ENCODE results near the gene CSRNP3. TPM values are rescaled to one million over a fixed set of nuclear protein-coding genes. Genes with fewer than 3 reads are reported as not detected.

Gene CSRNP3
- total and polyA plus RNA-seq, 10 of the 15 experiments (the other 5 are each of a cell fraction or from before 2014, with no cell fraction given), result 0.03 to 5.2 (median 0.11) TPM; not detected in 1

- ChIA-PET SMC1A (ENCODE audit: uncharacterized antibody, unreplicated experiment) (interaction anchor here (0.9 to 6.8 kb wide), 13 partner anchors 12 to 170 kb away, joined by 3 to 53 read pairs (median 4); no protein-coding TSS in a partner anchor), POLR2A (interaction anchor here (1.0 to 1.4 kb wide), 2 partner anchors 9 to 16 kb away, joined by 4 read pairs; no protein-coding TSS in a partner anchor), CTCF (interaction anchor here (0.9 to 1.6 kb wide), 3 partner anchors 8 to 126 kb away, joined by 3 to 7 read pairs (median 5); no protein-coding TSS in a partner anchor), RAD21 (ENCODE audit: unreplicated experiment) (interaction anchor here (0.7 to 2.1 kb wide), 6 partner anchors 11 to 122 kb away, joined by 3 to 7 read pairs (median 4); no protein-coding TSS in a partner anchor)
- TF ChIP-seq HDAC2 (IDR thresholded peaks at IDR 0.05) (no peak), SIN3A (IDR thresholded peaks at IDR 0.05; ENCODE audit: low read depth, low read length) (no peak), ATF7 (IDR thresholded peaks at IDR 0.05; ENCODE audit: low read depth) (no peak), CREB1 (IDR thresholded peaks at IDR 0.05; ENCODE audit: low read depth) (no peak), BMI1 (IDR thresholded peaks at IDR 0.05; ENCODE audit: borderline replicate concordance) (no peak), IRF3 (IDR thresholded peaks at IDR 0.05) (no peak), SMAD1 (IDR thresholded peaks at IDR 0.05; ENCODE audit: low read depth, partially characterized antibody) (no peak), SPI1 (IDR thresholded peaks at IDR 0.05; ENCODE audit: borderline replicate concordance, insufficient read depth, low read depth, low read length) (no peak), NKRF (conservative IDR thresholded peaks at IDR 0.05) (no peak), GATAD2B (conservative IDR thresholded peaks at IDR 0.05; ENCODE audit: low read depth) (no peak), BHLHE40 (IDR thresholded peaks at IDR 0.05; ENCODE audit: borderline replicate concordance in 1 of 2, low read depth in 2 of 2, low read length in 1 of 2) (no peak), POU2F2 (IDR thresholded peaks at IDR 0.05; ENCODE audit: borderline replicate concordance, low read depth, low read length) (no peak), YY1 (IDR thresholded peaks at IDR 0.05; ENCODE audit: low read depth, low read length) (no peak), MTA3 (IDR thresholded peaks at IDR 0.05; ENCODE audit: borderline replicate concordance, low read length) (no peak), ETV6 (conservative IDR thresholded peaks at IDR 0.05 in 1 of 2, IDR thresholded peaks at IDR 0.05 in 1 of 2; ENCODE audit: borderline replicate concordance in 1 of 2, low read depth in 1 of 2) (no peak)
- no peaks in the 10 kb centered on the region for H3K4me1 ChIP-seq (ENCODE audit: control insufficient read depth, insufficient read depth, low read length)
- no peaks in the 10 kb centered on the region for H3K9me3 ChIP-seq (replicated peaks; ENCODE audit: control insufficient read depth, insufficient read depth, low read length)
- H3K4me3 ChIP-seq, result no peak overlapping the region
- no peaks in the 10 kb centered on the region for H4K20me1 ChIP-seq (ENCODE audit: control insufficient read depth, insufficient read depth)
- H2AFZ ChIP-seq (ENCODE audit: control insufficient read depth, low read depth, low read length), result no peak overlapping the region
- H3K79me2 ChIP-seq (ENCODE audit: control insufficient read depth, insufficient read depth, low read length), result no peaks in the 10 kb centered on the region
- intact Hi-C loops (cut with micrococcal nuclease; ENCODE audit: unreplicated experiment), result no loop called here
- no peaks in the 10 kb centered on the region for H3K36me3 ChIP-seq (ENCODE audit: control insufficient read depth in 2 of 2, insufficient read depth in 2 of 2, low read length in 1 of 2)
- H3K4me2 ChIP-seq (ENCODE audit: control insufficient read depth, insufficient read depth), result no peak overlapping the region
- peak; percentile 34 for ATAC-seq
- WGBS (ENCODE audit: insufficient coverage, insufficient replicate concordance, low lambda C conversion rate, missing lambda C conversion rate), result 31% methylated on average over 3 of the region's 3 CpGs
- FAIRE-seq, result no peak
- in situ Hi-C loops (cut with MboI), result no loop called here
- BruUV-seq (replicated peaks), result no TSS peak
- H3K27me3 ChIP-seq (replicated peaks in 1 of 2; ENCODE audit: control insufficient read depth in 2 of 2, insufficient read depth in 2 of 2, low read length in 1 of 2), result no peaks in the 10 kb centered on the region
- DNase-seq (ENCODE audit: low read depth, low spot score), result no peak
- no peak overlapping the region for H3K27ac ChIP-seq (ENCODE audit: control insufficient read depth, insufficient read depth)
- no peak overlapping the region for H3K9ac ChIP-seq (ENCODE audit: control insufficient read depth, insufficient read depth, low read length)
These were observed 102.7 kb downstream of the CSRNP3 start for GRCh38 chr2:165572151-165572550.

Measured in GM12878 (cell line).